HepG2 (cell line): ENCODE data around the gene MTFR1L. TPM values are rescaled to one million over a fixed set of nuclear protein-coding genes. Genes with fewer than 3 reads are reported as not detected.

ENCODE experiments used
- FOSL1 ChIP-seq: sonication (generic); formaldehyde crosslinking; IDR thresholded peaks from 2 replicates; pipeline ENCODE4 v1.9.0; 2021; ENCODE audit warnings: missing genetic modification reagents, borderline replicate concordance
- FOXO1 ChIP-seq: sonication (generic); formaldehyde crosslinking; IDR thresholded peaks from 2 replicates; pipeline ENCODE4 v1.4.0; 2020; ENCODE audit warnings: missing genetic modification reagents
- MZF1 ChIP-seq: sonication (generic); formaldehyde crosslinking; IDR thresholded peaks from 2 replicates; pipeline ENCODE4 v1.8.1; 2023; ENCODE audit warnings: mild to moderate bottlenecking, missing genetic modification reagents, borderline replicate concordance
- NCOA5 ChIP-seq: sonication (generic); formaldehyde crosslinking; IDR thresholded peaks from 2 replicates; pipeline ENCODE4 v1.4.0; 2020; ENCODE audit warnings: missing genetic modification reagents
- NFKBIZ ChIP-seq: IDR thresholded peaks from 2 replicates; pipeline ENCODE4 v1.6.1; 2018; ENCODE audit warnings: missing genetic modification reagents, missing compliant biosample characterization
- ONECUT2 ChIP-seq: sonication (generic); formaldehyde crosslinking; IDR thresholded peaks from 2 replicates; pipeline ENCODE4 v1.4.0; 2020; ENCODE audit warnings: missing genetic modification reagents
- PTBP1 ChIP-seq: fragments of 200-400 bp; formaldehyde crosslinking; IDR thresholded peaks from 2 replicates; pipeline ENCODE4 v1.6.1; 2018; ENCODE audit warnings: low read length, low read depth; ENCODE audit not compliant: poor library complexity, severe bottlenecking
- SMYD3 ChIP-seq: sonication (generic); formaldehyde crosslinking; IDR thresholded peaks from 2 replicates; pipeline ENCODE4 v1.8.1; 2023; ENCODE audit warnings: mild to moderate bottlenecking, missing genetic modification reagents
- SNRNP70 ChIP-seq: fragments of 200-400 bp; formaldehyde crosslinking; IDR thresholded peaks from 2 replicates; pipeline ENCODE4 v1.6.1; 2017; ENCODE audit warnings: mild to moderate bottlenecking, low read depth, low read length, moderate library complexity
- TSC22D2 ChIP-seq: sonication (generic); formaldehyde crosslinking; IDR thresholded peaks from 2 replicates; pipeline ENCODE4 v1.5.1; 2020; ENCODE audit warnings: missing genetic modification reagents, mild to moderate bottlenecking, borderline replicate concordance
- ZFX ChIP-seq: sonication (generic); formaldehyde crosslinking; IDR thresholded peaks from 2 replicates; pipeline ENCODE4 v1.4.0; 2020; ENCODE audit warnings: mild to moderate bottlenecking, low read depth, missing genetic modification reagents, moderate library complexity
- ZNF224 ChIP-seq: sonication (generic); formaldehyde crosslinking; IDR thresholded peaks from 2 replicates; pipeline ENCODE4 v1.5.0; 2020; ENCODE audit warnings: mild to moderate bottlenecking, missing genetic modification reagents
- ZNF263 ChIP-seq: sonication (generic); formaldehyde crosslinking; IDR thresholded peaks from 2 replicates; pipeline ENCODE4 v1.4.0; 2020; ENCODE audit warnings: missing genetic modification reagents
- ZNF264 ChIP-seq: sonication (generic); formaldehyde crosslinking; IDR thresholded peaks from 2 replicates; pipeline ENCODE4 v1.4.0; 2020; ENCODE audit warnings: missing genetic modification reagents
- ZNF317 ChIP-seq: sonication (generic); formaldehyde crosslinking; IDR thresholded peaks from 2 replicates; pipeline ENCODE4 v1.5.0; 2020; ENCODE audit warnings: mild to moderate bottlenecking, missing genetic modification reagents
- ZNF333 ChIP-seq: sonication (generic); formaldehyde crosslinking; IDR thresholded peaks from 2 replicates; pipeline ENCODE4 v1.4.0; 2020; ENCODE audit warnings: mild to moderate bottlenecking, missing genetic modification reagents, borderline replicate concordance
- ZNF33B ChIP-seq: sonication (generic); formaldehyde crosslinking; IDR thresholded peaks from 2 replicates; pipeline ENCODE4 v1.5.1; 2020; ENCODE audit warnings: mild to moderate bottlenecking, missing genetic modification reagents
- ZNF383 ChIP-seq: sonication (generic); formaldehyde crosslinking; IDR thresholded peaks from 2 replicates; pipeline ENCODE4 v1.4.0; 2020; ENCODE audit warnings: missing genetic modification reagents, mild to moderate bottlenecking, borderline replicate concordance
- ZNF766 ChIP-seq: sonication (generic); formaldehyde crosslinking; IDR thresholded peaks from 2 replicates; pipeline ENCODE4 v1.5.0; 2020; ENCODE audit warnings: missing genetic modification reagents, borderline replicate concordance
- ZNF83 ChIP-seq: sonication (generic); formaldehyde crosslinking; IDR thresholded peaks from 2 replicates; pipeline ENCODE4 v1.4.0; 2020; ENCODE audit warnings: missing genetic modification reagents, mild to moderate bottlenecking, borderline replicate concordance
- ZSCAN31 ChIP-seq: sonication (generic); formaldehyde crosslinking; IDR thresholded peaks from 2 replicates; pipeline ENCODE4 v1.5.0; 2020; ENCODE audit warnings: low read depth, mild to moderate bottlenecking, missing genetic modification reagents
- polyA plus RNA-seq, 8 experiments: library from polyadenylated mRNA; depleted of rRNA in 3 of 8; stranded (reverse) in 7 of 8; unstranded in 1 of 8; fragments of >200 nt; fragmentation: Illumina TruSeq in 4 of 8; extraction: Trizol in 4 of 8; gene quantifications; 2 replicates each; pipeline versions ENCODE4 v1.2.1 to v1.2.3, GENCODE V29; 2011 to 2016; ENCODE audit warnings: low read depth in 4 of 8, missing spikeins in 1 of 8, mixed read lengths in 1 of 8; ENCODE audit not compliant: insufficient read depth in 1 of 8
- total RNA-seq, 5 experiments: library from RNA; depleted of rRNA; stranded (reverse); fragments of >200 nt; fragmentation: Illumina TruSeq; extraction: Trizol; gene quantifications; 2 replicates each; pipeline ENCODE4 v1.2.3, GENCODE V29; 2016; ENCODE audit warnings: low read depth in 1 of 5
- TF ChIP-seq, protein P1 (sequence below): sonication (generic); formaldehyde crosslinking; IDR thresholded peaks from 2 replicates; pipeline ENCODE4 v1.5.1; 2020; ENCODE audit warnings: missing genetic modification reagents, mild to moderate bottlenecking, borderline replicate concordance
- TF ChIP-seq, protein P2 (sequence below): sonication (generic); formaldehyde crosslinking; IDR thresholded peaks from 2 replicates; pipeline ENCODE4 v1.8.0; 2023; ENCODE audit warnings: mild to moderate bottlenecking, missing genetic modification reagents
- TF ChIP-seq, protein P3 (sequence below): sonication (generic); IDR thresholded peaks from 2 replicates; pipeline ENCODE4 v1.6.1; 2016; ENCODE audit warnings: low read depth, borderline replicate concordance
- TF ChIP-seq, protein P4 (sequence below): fragments of 450-650 bp; IDR thresholded peaks from 2 replicates; pipeline ENCODE4 v1.6.1; 2016

The MTFR1L gene
- total and polyA plus RNA-seq, 2 of the 13 experiments (the other 11 are each of a cell fraction or from before 2014, with no cell fraction given), result 38.0 to 55.7 TPM

DNA sequence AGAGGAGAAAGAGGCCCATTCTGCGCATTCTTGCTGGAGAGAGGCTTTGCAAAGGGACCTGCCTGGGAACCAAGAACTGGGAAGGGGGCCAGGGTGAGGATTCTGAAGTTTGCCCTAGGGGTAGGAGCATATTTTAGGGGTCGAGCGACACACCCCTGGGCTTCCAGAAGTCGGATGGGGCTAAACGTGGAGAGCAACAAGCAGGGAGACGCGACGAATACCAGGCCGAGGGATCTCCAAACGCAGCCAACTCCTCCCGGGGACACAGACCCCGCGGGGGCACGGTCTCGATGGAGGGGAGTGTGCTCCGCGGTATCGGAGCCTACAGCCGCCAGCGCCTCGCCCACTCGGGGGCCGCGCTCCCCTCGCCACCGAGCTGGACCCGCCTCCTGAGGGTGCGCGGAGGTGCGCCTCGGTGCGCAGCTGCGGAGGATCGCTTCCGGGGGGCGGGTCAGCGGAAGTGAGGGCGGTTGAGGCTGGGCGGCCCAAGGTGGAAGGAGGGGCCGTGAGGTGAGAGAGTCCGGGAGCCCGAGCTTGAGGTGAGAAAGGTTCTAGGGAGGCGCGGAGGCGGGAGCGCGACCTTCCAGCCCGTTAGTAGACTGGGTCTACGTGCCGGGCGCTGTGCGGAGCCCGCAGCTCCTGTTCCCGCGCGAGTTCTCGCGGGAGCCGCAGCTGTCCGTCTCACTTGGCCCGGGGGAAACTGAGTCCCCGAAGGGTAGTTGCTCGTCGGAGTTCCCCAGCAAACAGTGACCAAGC lies at the start of gene MTFR1L (continued):
- TF ChIP-seq ZNF317 (CRISPR knock-in tag), result peak; percentile 80
- TF ChIP-seq, protein P1, sequence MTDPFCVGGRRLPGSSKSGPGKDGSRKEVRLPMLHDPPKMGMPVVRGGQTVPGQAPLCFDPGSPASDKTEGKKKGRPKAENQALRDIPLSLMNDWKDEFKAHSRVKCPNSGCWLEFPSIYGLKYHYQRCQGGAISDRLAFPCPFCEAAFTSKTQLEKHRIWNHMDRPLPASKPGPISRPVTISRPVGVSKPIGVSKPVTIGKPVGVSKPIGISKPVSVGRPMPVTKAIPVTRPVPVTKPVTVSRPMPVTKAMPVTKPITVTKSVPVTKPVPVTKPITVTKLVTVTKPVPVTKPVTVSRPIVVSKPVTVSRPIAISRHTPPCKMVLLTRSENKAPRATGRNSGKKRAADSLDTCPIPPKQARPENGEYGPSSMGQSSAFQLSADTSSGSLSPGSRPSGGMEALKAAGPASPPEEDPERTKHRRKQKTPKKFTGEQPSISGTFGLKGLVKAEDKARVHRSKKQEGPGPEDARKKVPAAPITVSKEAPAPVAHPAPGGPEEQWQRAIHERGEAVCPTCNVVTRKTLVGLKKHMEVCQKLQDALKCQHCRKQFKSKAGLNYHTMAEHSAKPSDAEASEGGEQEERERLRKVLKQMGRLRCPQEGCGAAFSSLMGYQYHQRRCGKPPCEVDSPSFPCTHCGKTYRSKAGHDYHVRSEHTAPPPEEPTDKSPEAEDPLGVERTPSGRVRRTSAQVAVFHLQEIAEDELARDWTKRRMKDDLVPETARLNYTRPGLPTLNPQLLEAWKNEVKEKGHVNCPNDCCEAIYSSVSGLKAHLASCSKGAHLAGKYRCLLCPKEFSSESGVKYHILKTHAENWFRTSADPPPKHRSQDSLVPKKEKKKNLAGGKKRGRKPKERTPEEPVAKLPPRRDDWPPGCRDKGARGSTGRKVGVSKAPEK, result no peak
- TF ChIP-seq PTBP1, result no peak
- no peak for TF ChIP-seq ZNF33B (CRISPR knock-in tag)
- TF ChIP-seq MZF1 (CRISPR knock-in tag), result no peak
- TF ChIP-seq ZNF83 (CRISPR knock-in tag), result no peak
- peak; percentile 81 for TF ChIP-seq ZFX (CRISPR knock-in tag)
- TF ChIP-seq ZNF224 (CRISPR knock-in tag), result 0 out of 2 replicates have a peak, but pooled peaks have one; percentile 22
- TF ChIP-seq ZNF383, result no peak
- no peak for TF ChIP-seq ONECUT2 (CRISPR knock-in tag)
- no peak for TF ChIP-seq FOSL1 (CRISPR knock-in tag)
- TF ChIP-seq, protein P2, sequence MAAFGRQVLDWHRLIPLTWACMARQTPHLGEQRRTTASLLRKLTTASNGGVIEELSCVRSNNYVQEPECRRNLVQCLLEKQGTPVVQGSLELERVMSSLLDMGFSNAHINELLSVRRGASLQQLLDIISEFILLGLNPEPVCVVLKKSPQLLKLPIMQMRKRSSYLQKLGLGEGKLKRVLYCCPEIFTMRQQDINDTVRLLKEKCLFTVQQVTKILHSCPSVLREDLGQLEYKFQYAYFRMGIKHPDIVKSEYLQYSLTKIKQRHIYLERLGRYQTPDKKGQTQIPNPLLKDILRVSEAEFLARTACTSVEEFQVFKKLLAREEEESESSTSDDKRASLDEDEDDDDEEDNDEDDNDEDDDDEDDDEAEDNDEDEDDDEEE (CRISPR knock-in tag), result no peak
- peak; percentile 53 for TF ChIP-seq FOXO1 (CRISPR knock-in tag)
- no peak for TF ChIP-seq ZNF333
- TF ChIP-seq ZSCAN31 (CRISPR knock-in tag), result peak; percentile 77
- TF ChIP-seq SNRNP70, result no peak
- TF ChIP-seq, protein P3, sequence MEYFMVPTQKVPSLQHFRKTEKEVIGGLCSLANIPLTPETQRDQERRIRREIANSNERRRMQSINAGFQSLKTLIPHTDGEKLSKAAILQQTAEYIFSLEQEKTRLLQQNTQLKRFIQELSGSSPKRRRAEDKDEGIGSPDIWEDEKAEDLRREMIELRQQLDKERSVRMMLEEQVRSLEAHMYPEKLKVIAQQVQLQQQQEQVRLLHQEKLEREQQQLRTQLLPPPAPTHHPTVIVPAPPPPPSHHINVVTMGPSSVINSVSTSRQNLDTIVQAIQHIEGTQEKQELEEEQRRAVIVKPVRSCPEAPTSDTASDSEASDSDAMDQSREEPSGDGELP, result no peak
- TF ChIP-seq TSC22D2 (CRISPR knock-in tag), result no peak
- TF ChIP-seq ZNF263 (CRISPR knock-in tag), result no peak
- no peak for TF ChIP-seq SMYD3 (CRISPR knock-in tag)
- no peak for TF ChIP-seq NCOA5
- TF ChIP-seq ZNF766 (CRISPR knock-in tag), result no peak
- TF ChIP-seq, protein P4, sequence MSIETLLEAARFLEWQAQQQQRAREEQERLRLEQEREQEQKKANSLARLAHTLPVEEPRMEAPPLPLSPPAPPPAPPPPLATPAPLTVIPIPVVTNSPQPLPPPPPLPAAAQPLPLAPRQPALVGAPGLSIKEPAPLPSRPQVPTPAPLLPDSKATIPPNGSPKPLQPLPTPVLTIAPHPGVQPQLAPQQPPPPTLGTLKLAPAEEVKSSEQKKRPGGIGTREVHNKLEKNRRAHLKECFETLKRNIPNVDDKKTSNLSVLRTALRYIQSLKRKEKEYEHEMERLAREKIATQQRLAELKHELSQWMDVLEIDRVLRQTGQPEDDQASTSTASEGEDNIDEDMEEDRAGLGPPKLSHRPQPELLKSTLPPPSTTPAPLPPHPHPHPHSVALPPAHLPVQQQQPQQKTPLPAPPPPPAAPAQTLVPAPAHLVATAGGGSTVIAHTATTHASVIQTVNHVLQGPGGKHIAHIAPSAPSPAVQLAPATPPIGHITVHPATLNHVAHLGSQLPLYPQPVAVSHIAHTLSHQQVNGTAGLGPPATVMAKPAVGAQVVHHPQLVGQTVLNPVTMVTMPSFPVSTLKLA, result no peak
- TF ChIP-seq NFKBIZ, result 0 out of 2 replicates have a peak, but pooled peaks have one; percentile 21
- TF ChIP-seq ZNF264 (CRISPR knock-in tag), result no peak
